PC-9 (cell line): ENCODE measurements around the gene TMEM208.

Source experiments
- EZH2 ChIP-seq: fragments of 200-600 bp; sonication (generic); IDR thresholded peaks from 2 replicates; pipeline ENCODE4 v1.8.0; 2017; ENCODE audit warnings: antibody characterized with exemption, low read depth
- TF ChIP-seq, protein P1 (sequence below): fragments of 200-600 bp; sonication (generic); conservative IDR thresholded peaks from 2 replicates; pipeline ENCODE4 v1.6.1; 2017; ENCODE audit warnings: mixed run types, antibody characterized with exemption, mild to moderate bottlenecking, moderate library complexity

DNA sequence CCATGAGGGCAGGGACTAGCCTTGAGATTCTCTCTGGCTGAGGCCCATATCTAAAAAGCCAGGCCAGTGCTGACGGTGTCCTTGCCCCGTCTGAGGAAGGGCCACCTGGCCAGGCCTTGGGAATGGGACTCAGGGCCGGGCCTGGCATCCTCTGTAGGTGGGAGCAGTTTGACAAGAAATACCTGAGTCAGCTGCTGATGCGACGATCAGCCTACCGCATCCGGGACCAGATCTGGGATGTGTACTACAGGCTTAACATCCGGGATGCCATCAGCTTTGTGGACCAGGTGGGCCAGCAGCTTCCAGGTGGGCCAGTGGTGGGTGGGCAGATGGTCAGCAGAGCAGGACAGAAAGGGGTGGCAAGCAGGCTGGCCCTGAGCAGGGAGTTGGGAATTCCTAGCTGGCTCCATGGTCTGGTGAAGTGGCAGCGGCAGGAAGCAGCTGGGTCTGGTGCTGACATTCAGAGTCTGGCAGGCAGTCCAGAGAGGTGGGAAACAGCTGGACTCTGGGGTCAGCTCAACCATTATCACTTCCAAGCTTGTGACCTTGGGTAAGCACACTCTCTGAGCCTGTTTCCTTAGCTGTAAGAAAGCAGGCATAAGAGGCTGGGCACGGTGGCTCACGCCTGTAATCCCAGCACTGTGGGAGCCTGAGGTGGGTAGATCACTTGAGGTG is 31.4 kb downstream of the TMEM208 start:
- TF ChIP-seq, protein P1, sequence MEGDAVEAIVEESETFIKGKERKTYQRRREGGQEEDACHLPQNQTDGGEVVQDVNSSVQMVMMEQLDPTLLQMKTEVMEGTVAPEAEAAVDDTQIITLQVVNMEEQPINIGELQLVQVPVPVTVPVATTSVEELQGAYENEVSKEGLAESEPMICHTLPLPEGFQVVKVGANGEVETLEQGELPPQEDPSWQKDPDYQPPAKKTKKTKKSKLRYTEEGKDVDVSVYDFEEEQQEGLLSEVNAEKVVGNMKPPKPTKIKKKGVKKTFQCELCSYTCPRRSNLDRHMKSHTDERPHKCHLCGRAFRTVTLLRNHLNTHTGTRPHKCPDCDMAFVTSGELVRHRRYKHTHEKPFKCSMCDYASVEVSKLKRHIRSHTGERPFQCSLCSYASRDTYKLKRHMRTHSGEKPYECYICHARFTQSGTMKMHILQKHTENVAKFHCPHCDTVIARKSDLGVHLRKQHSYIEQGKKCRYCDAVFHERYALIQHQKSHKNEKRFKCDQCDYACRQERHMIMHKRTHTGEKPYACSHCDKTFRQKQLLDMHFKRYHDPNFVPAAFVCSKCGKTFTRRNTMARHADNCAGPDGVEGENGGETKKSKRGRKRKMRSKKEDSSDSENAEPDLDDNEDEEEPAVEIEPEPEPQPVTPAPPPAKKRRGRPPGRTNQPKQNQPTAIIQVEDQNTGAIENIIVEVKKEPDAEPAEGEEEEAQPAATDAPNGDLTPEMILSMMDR = no peak
- no peak for TF ChIP-seq EZH2
